Glomerular endothelial cell (primary cell): ENCODE results near the gene LPAR6. TPM values are rescaled to one million over a fixed set of nuclear protein-coding genes. Genes with fewer than 3 reads are reported as not detected.

Experiments
- DNase-seq: peaks from one replicate; pipeline ENCODE4 v3.0.0-alpha.2; 2011; ENCODE audit warnings: low read depth, low spot score; ENCODE audit errors: extremely low read depth
- total RNA-seq: library from RNA; depleted of rRNA; stranded (reverse); fragments of >200 nt; gene quantifications from 2 replicates; pipeline ENCODE4 v1.2.3, GENCODE V29; 2015

Gene LPAR6
- total RNA-seq, 1 donor from 2014 or later, result 18.7 TPM

DNA sequence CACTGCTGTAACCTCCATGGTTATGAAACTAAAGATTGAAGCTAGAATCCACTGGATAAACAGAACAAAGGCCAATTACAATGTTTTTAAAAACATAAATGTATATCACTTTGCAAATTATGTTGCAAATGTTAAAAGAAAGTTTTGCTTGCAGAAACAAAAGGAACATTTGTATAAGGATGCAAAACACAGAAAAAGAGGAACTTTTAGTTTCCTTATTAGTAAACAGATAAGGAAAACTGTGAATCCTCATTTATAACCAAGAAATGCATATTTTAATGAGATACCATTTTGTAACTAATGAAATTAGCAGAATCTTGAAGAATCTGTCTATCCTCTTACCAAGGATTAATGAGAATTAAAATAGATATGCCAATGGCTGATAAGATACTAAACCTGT lies 32.3 kb downstream of the LPAR6 start:
- no peak for DNase-seq

DNA sequence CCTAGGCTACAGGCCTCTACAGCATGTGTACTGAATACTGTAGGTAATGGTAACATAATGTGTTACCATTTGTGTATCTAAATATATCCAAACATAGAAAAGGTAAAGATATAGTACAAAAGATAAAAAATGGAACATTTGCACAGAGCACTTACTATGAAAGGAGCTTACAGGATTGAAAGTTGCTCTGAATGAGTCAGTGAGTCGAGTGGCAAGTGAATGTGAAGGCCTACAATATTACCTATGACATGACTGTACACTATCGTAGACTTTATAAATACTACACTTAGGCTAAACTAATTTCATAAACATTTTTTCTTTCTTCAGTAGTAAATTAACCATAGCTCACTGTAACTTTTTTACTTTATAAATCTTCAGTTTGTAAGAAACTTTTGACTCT lies 35.1 kb downstream of the LPAR6 start:
- no peak for DNase-seq

GRCh38 chr13:48370815-48371214 lies 42.1 kb downstream of the LPAR6 start:
- no peak for DNase-seq

DNA sequence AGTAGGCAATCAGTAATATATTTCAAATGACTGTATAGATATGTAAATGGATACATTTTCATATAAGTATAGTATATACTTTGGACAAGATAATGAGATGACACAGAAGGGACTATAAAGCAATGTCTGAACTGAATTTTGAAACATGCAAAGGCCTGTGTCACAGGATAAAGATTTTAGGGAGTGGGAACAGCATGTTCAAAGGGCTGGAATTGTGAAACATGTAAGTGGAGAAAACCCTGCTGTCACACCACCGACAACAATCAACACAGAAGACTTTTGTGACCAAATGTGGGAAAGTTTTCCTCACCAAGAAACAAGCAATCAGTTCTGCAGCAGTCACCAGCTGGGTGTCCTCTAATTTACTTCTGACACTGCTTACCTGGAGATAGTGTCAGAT lies 42.9 kb downstream of the LPAR6 start:
- no peak for DNase-seq

Other genes starting within 250 kb of the LPAR6 start
- 357 and 462 TPM in 2 replicates for gene ITM2B, start 179.9 kb downstream of the LPAR6 start, total RNA-seq
- gene RB1, start 109.4 kb downstream of the LPAR6 start, total RNA-seq, result 31.2 and 47.0 TPM in 2 replicates
- 6.3 and 7.6 TPM in 2 replicates for gene RCBTB2, start 120.0 kb upstream of the LPAR6 start, total RNA-seq
- 0.18 TPM in 1 of 2 replicates, not detected in the other for gene CYSLTR2, start 240.8 kb upstream of the LPAR6 start, total RNA-seq